Heart right ventricle (tissue), 16 donors: ENCODE results near the gene DDX56. TPM values are rescaled to one million over a fixed set of nuclear protein-coding genes. Genes with fewer than 3 reads are reported as not detected.

Experiments
- ATAC-seq, 8 donors: fragments of 200-7000 bp; cut with Tn5 transposase; one replicate each; pipeline ENCODE4 v1.9.1; 2020; ENCODE audit warnings: mild to moderate bottlenecking in 8 of 8, moderate library complexity in 8 of 8, moderate number of reproducible peaks in 1 of 8
- DNase-seq, 2 donors: peaks; one replicate each; pipeline ENCODE4 v3.0.0-alpha.2; 2020
- H3K27ac ChIP-seq, 10 donors: fragments of 200-600 bp; sonication (generic) in 2 of 10; one replicate each; pipeline versions ENCODE4 v1.5.0 to v1.8.0; 2020 to 2022; ENCODE audit warnings: mild to moderate bottlenecking in 3 of 10
- H3K27me3 ChIP-seq, 7 donors: fragments of 200-600 bp; one replicate each; pipeline ENCODE4 v1.8.0; 2021 to 2022; ENCODE audit warnings: mild to moderate bottlenecking in 2 of 7
- H3K36me3 ChIP-seq, 9 donors: fragments of 200-600 bp; sonication (generic) in 1 of 9; one replicate each; pipeline versions ENCODE4 v1.5.0 to v1.8.0; 2020 to 2022; ENCODE audit warnings: mild to moderate bottlenecking in 2 of 9
- H3K4me1 ChIP-seq, 9 donors: fragments of 200-600 bp; sonication (generic) in 1 of 9; one replicate each; pipeline versions ENCODE4 v1.5.0 to v1.8.0; 2020 to 2022; ENCODE audit warnings: mild to moderate bottlenecking in 4 of 9
- H3K4me3 ChIP-seq, 10 donors: fragments of 200-600 bp; sonication (generic) in 2 of 10; one replicate each; pipeline versions ENCODE4 v1.5.0 to v1.8.0; 2020 to 2022; ENCODE audit warnings: mild to moderate bottlenecking in 7 of 10, moderate library complexity in 2 of 10
- H3K9me3 ChIP-seq, 11 donors: fragments of 200-600 bp in 10 of 11; sonication (generic) in 2 of 11; one replicate each; pipeline versions ENCODE4 v1.5.0 to v1.8.0; 2013 to 2022; ENCODE audit warnings: mild to moderate bottlenecking in 2 of 11, control low read depth in 1 of 11, moderate library complexity in 1 of 11
- WGBS, 2 donors: extraction: QIAGEN DNeasy Blood & Tissue Kit; methylation state at CpG; one replicate each; pipeline ENCODE4 v1.1.7; 2013; ENCODE audit warnings: inconsistent platforms in 1 of 2; 5-methylcytosine and 5-hydroxymethylcytosine counted together
- intact Hi-C, 10 donors: fragments of 100-400 bp; cut with DNase I; formaldehyde crosslinking; loops; one replicate each; pipeline versions ENCODE4 v1.11.1 to v1.14.2; 2022
- polyA plus RNA-seq, 2 donors: library from polyadenylated mRNA; stranded (reverse); fragments of 200-250 nt; gene quantifications; one replicate each; pipeline ENCODE4 v1.2.3, GENCODE V29; 2013
- total RNA-seq, 10 donors: library from RNA; stranded (reverse); fragmentation: NEBNext Ultra II Directional in 3 of 10; extraction: Animal tissue kit (Norgen Biotek cat#: 25700) in 3 of 10; gene quantifications; one replicate each; pipeline versions ENCODE4 v1.2.1 to v1.2.4, GENCODE V29; 2021 to 2023
- TF ChIP-seq, protein P1 (sequence below), 9 donors: fragments of 200-600 bp; sonication (generic) in 2 of 9; IDR thresholded peaks; one replicate each; pipeline versions ENCODE4 v1.5.0 to v1.8.0; 2021 to 2022; ENCODE audit warnings: antibody characterized with exemption in 9 of 9, mild to moderate bottlenecking in 5 of 9, moderate library complexity in 1 of 9
- donor health status: Arrhythmogenic right ventricular cardiomyopathy.
- donor health status: ischemic (EF 13 %, LVEDD 7.1; RV severe dilation, severe dysfunction).
- donor health status: healthy with polysubstance abuse.
- donor health status: DM: no; HTN: yes; CAD: no.
- donor health status: DM: no; HTN: no; CAD: no.
- donor health status: ischemic (EF 25% LVEDD 6.9; RV normal size, moderate dysfunction).
- donor health status: ischemic (EF 25% LVEDD 5.7; RV mildly dilated, moderate dysfunction).
- donor health status: healthy.
- donor health status: DM: yes; HTN: yes; CAD: no.
- donor health status: Ischemic cardiomyopathy.
- donor health status: ischemic (EF 35%, LVEDD 5.7; RV mildly dilated, moderate dysfunction).
- donor health status: nonischemic (EF 11% LVEDD 7.7; RV severe dilation, severe dysfunction).
- donor health status: DM: yes; HTN: yes; CAD: no.
- donor health status: PGD.
- donor health status: ischemic (EF 29% LVEDD 5.4; RV normal size, mild dysfunction).
- donor health status: nonischemic (EF 23%, LVEDD 6.1; RV moderate dilation, normal function).

Gene DDX56
- total and polyA plus RNA-seq, 12 donors: 23.2 to 100 (median 29.0) TPM

DNA sequence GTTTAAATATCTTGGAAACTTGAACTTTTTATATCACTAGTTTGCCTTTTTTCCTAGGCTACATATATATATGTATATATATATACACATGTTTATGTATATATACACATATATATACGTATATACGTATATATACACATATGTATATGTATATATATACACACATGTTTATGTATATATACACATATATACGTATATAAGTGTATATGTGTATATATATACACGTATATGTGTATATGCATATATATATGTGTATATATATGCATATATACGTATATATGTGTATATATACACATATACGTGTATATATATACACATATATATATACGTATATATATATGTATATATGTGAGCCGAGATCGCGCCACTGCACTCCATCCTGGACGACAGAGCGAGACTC is 42.8 kb upstream of the DDX56 start:
- intact Hi-C loops: no loop called here
- Histone ChIP-seq H3K9me3 (no peaks in the 10 kb centered on the region), H3K4me3 (no peak overlapping the region), H3K4me1 (peaks cover 4 to 93% (median 67%) of the 10 kb centered on the region in 9 donors), H3K36me3 (peaks cover 0 to 10% (median 0%) of the 10 kb centered on the region in 9 donors), H3K27me3 (no peaks in the 10 kb centered on the region), H3K27ac (no peak overlapping the region)
- DNase-seq (no peak), ATAC-seq (no peak)
- TF ChIP-seq, protein P1, sequence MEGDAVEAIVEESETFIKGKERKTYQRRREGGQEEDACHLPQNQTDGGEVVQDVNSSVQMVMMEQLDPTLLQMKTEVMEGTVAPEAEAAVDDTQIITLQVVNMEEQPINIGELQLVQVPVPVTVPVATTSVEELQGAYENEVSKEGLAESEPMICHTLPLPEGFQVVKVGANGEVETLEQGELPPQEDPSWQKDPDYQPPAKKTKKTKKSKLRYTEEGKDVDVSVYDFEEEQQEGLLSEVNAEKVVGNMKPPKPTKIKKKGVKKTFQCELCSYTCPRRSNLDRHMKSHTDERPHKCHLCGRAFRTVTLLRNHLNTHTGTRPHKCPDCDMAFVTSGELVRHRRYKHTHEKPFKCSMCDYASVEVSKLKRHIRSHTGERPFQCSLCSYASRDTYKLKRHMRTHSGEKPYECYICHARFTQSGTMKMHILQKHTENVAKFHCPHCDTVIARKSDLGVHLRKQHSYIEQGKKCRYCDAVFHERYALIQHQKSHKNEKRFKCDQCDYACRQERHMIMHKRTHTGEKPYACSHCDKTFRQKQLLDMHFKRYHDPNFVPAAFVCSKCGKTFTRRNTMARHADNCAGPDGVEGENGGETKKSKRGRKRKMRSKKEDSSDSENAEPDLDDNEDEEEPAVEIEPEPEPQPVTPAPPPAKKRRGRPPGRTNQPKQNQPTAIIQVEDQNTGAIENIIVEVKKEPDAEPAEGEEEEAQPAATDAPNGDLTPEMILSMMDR (IDR thresholded peaks at IDR 0.05): no peak
- 88 to 89% methylated on average over 12 of the region's 12 CpGs for WGBS, 2 donors

DNA sequence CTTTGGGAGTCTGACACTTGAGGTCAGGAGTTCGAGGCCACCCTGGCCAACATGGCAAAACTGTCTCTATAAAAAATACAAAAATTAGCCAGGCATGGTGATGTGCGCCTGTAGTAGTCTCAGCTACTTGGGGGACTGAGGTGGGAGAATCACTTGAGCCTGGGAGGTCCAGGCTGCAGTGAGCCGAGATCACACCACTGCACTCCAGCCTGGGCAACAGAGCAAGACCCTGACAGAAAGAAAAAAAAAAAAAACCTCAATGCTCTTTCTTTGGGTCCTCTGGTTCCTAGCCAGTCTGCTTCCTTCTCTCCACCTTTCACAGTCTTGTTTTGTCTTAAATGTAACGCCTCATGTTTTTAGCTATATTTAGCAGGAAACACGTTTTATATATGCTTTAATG is 42.1 kb upstream of the DDX56 start:
- DNase-seq (no peak), ATAC-seq (no peak)
- Histone ChIP-seq H3K27me3 (no peaks in the 10 kb centered on the region), H3K4me3 (no peak overlapping the region), H3K36me3 (peaks cover 0 to 10% (median 0%) of the 10 kb centered on the region in 9 donors), H3K27ac (peak overlapping the region in 7 of 10 donors; percentile 15 to 78 (median 49)), H3K9me3 (no peaks in the 10 kb centered on the region), H3K4me1 (peaks cover 4 to 86% (median 61%) of the 10 kb centered on the region in 9 donors)
- intact Hi-C loops: no loop called here
- TF ChIP-seq, protein P1 (IDR thresholded peaks at IDR 0.05): no peak
- 79 to 82% methylated on average over 5 of the region's 5 CpGs for WGBS, 2 donors

DNA sequence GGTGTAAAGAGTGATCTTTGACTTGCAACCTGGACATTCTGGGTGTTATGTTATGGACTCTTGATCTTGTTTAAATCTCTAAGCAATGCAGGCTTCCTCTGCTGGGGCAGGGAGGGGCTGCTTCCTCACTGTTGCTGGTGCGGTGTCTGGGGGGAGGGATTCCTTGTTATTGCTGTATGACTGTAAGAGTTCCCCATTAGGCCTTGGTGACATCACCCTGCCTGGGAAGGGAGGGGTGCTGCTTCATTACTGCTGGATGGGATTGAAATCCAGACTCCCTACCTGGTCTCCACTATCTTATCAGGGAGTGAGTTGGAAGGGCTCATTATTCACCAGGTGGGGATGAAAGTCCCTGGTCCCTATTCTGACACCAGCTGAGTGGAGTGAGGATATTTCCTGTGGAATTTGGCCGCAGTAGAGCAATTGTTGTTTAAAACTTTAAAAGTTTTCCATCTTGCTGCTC is 41.5 kb upstream of the DDX56 start:
- no peaks in the 10 kb centered on the region for H3K9me3 ChIP-seq
- ATAC-seq (peak; percentile 26 to 82 (median 60)), DNase-seq (peak in 1 of 2 donors; percentile 53)
- TF ChIP-seq, protein P1 (IDR thresholded peaks at IDR 0.05): no peak
- H3K4me1 ChIP-seq: peaks cover 4 to 80% (median 60%) of the 10 kb centered on the region in 9 donors
- WGBS, 2 donors: 56 to 57% methylated on average over 2 of the region's 2 CpGs
- intact Hi-C loops: no loop called here
- no peaks in the 10 kb centered on the region for H3K27me3 ChIP-seq
- peak overlapping the region in 7 of 10 donors; percentile 15 to 78 (median 49) for H3K27ac ChIP-seq
- H3K36me3 ChIP-seq: peaks cover 0 to 10% (median 0%) of the 10 kb centered on the region in 9 donors
- no peak overlapping the region for H3K4me3 ChIP-seq

DNA sequence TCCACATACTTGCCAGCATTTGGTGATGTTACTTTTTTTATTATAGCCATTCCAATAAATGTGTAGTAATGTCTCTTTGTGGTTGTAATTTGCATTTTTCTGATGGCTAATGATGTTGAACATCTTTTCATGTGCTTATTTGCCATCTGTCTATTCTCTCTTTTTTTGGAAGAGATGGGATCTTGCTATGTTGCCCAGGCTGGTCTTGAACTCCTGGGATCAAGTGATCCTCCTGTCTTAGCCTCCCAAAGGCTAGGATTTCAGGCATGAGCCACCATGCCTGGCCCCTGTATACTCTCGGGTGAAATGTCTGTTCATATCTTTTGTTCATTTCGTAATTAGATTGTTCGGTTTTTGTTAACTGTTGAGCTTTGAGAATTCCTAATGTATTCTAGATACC is 36.1 kb upstream of the DDX56 start:
- Histone ChIP-seq H3K36me3 (peaks cover 0 to 5% (median 0%) of the 10 kb centered on the region in 9 donors), H3K27me3 (no peaks in the 10 kb centered on the region), H3K4me1 (peaks cover 2 to 60% (median 46%) of the 10 kb centered on the region in 9 donors), H3K9me3 (no peaks in the 10 kb centered on the region), H3K4me3 (no peak overlapping the region), H3K27ac (peak overlapping the region in 2 of 10 donors; percentile 21 to 97)
- TF ChIP-seq, protein P1 (IDR thresholded peaks at IDR 0.05): no peak
- ATAC-seq (no peak), DNase-seq (no peak)
- WGBS, 2 donors: 82 to 83% methylated on average over 3 of the region's 3 CpGs
- intact Hi-C loops: loop anchor here in 2 of 10 donors (5.0 to 10.0 kb wide), 2 partner anchors 85 to 237 kb away; partner anchors contain the start of gene H2AZ2 (in 2 of the 2)
